ENCODE results near the gene BLTP1. TPM values are rescaled to one million over a fixed set of nuclear protein-coding genes. Genes with fewer than 3 reads are reported as not detected.
A peak's percentile ranks its signal among the peaks of the same experiment; 100 is the strongest.

The BLTP1 gene
- total and polyA plus RNA-seq, 2 of the 13 experiments (the other 11 are each of a cell fraction or from before 2014, with no cell fraction given) = 27.7 to 33.1 TPM

DNA sequence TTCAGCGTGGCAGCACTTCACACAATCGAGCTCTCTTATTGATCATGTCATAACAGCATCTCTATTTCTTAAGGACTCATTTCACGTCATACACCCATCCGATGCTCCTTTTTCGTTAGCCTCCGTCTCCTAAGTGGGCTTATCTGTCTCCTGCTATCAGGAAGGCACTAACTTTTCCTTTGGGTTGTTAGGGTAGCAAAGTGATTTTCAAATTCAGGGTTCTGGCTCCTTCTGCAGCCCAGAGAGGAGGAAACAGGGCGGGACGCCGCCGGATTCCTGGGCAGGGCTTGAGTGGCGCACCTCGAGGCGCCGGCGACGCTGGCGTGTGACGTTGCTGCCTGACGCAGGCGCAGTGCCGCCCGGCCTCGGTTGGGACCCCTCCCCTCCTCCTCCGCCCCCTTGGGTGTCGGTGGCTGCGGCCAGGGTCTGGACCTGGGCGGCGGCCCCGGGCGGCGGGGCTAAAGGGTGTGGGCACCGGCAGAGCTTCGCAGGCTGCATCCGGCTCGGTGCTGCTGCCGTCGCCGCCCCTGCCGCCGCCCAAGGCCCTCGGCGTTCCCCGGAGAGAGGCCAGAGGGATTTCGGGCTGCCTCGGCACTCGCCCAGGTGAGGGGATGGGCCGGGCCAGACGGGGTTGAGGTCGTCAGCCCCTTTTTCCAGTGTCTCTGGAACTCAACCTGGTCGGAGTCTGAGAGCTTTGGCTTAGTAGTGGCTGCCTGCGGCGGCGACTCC is at the start of gene BLTP1 (continued):
- TF ChIP-seq, protein P1, sequence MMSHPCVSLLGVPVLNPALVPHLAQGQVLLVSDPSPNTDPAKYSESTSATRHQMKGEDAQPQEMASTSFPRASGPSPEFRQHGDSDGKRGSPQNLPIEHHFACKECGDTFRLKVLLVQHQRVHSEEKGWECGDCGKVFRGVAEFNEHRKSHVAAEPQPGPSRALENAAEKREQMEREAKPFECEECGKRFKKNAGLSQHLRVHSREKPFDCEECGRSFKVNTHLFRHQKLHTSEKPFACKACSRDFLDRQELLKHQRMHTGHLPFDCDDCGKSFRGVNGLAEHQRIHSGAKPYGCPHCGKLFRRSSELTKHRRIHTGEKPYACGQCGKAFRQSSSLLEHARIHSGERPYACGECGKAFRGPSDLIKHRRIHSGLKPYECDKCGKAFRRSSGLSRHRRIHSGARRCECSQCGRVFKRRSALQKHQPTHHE (CRISPR knock-in tag; IDR thresholded peaks at IDR 0.05; ENCODE audit: borderline replicate concordance) = no peak
- TF ChIP-seq POGZ (CRISPR knock-in tag; IDR thresholded peaks at IDR 0.05) (peak; percentile 94), KMT2A (CRISPR knock-in tag; IDR thresholded peaks at IDR 0.05) (peak; percentile 86; the same call in 1 of the 2 replicates), MZF1 (CRISPR knock-in tag; IDR thresholded peaks at IDR 0.05; ENCODE audit: borderline replicate concordance) (no peak), ZNF543 (CRISPR knock-in tag; IDR thresholded peaks at IDR 0.05) (peak; percentile 41; the same call in 1 of the 2 replicates), FOXP1 (IDR thresholded peaks at IDR 0.05) (no peak), FOXP1 (CRISPR knock-in tag; IDR thresholded peaks at IDR 0.05) (no peak), KDM5B (CRISPR knock-in tag; IDR thresholded peaks at IDR 0.05; ENCODE audit: borderline replicate concordance) (peak; percentile 94; the same call in 1 of the 2 replicates), ZNF652 (CRISPR knock-in tag; IDR thresholded peaks at IDR 0.05; ENCODE audit: borderline replicate concordance, low read depth) (no peak), ZZZ3 (CRISPR knock-in tag; IDR thresholded peaks at IDR 0.05; ENCODE audit: borderline replicate concordance) (peak; percentile 73; the same call in 1 of the 2 replicates), SIX1 (CRISPR knock-in tag; IDR thresholded peaks at IDR 0.05; ENCODE audit: borderline replicate concordance) (no peak), MIXL1 (CRISPR knock-in tag; IDR thresholded peaks at IDR 0.05) (no peak), WIZ (CRISPR knock-in tag; IDR thresholded peaks at IDR 0.05) (0 out of 2 replicates have a peak, but pooled peaks have one; percentile 39)
- TF ChIP-seq, protein P2, sequence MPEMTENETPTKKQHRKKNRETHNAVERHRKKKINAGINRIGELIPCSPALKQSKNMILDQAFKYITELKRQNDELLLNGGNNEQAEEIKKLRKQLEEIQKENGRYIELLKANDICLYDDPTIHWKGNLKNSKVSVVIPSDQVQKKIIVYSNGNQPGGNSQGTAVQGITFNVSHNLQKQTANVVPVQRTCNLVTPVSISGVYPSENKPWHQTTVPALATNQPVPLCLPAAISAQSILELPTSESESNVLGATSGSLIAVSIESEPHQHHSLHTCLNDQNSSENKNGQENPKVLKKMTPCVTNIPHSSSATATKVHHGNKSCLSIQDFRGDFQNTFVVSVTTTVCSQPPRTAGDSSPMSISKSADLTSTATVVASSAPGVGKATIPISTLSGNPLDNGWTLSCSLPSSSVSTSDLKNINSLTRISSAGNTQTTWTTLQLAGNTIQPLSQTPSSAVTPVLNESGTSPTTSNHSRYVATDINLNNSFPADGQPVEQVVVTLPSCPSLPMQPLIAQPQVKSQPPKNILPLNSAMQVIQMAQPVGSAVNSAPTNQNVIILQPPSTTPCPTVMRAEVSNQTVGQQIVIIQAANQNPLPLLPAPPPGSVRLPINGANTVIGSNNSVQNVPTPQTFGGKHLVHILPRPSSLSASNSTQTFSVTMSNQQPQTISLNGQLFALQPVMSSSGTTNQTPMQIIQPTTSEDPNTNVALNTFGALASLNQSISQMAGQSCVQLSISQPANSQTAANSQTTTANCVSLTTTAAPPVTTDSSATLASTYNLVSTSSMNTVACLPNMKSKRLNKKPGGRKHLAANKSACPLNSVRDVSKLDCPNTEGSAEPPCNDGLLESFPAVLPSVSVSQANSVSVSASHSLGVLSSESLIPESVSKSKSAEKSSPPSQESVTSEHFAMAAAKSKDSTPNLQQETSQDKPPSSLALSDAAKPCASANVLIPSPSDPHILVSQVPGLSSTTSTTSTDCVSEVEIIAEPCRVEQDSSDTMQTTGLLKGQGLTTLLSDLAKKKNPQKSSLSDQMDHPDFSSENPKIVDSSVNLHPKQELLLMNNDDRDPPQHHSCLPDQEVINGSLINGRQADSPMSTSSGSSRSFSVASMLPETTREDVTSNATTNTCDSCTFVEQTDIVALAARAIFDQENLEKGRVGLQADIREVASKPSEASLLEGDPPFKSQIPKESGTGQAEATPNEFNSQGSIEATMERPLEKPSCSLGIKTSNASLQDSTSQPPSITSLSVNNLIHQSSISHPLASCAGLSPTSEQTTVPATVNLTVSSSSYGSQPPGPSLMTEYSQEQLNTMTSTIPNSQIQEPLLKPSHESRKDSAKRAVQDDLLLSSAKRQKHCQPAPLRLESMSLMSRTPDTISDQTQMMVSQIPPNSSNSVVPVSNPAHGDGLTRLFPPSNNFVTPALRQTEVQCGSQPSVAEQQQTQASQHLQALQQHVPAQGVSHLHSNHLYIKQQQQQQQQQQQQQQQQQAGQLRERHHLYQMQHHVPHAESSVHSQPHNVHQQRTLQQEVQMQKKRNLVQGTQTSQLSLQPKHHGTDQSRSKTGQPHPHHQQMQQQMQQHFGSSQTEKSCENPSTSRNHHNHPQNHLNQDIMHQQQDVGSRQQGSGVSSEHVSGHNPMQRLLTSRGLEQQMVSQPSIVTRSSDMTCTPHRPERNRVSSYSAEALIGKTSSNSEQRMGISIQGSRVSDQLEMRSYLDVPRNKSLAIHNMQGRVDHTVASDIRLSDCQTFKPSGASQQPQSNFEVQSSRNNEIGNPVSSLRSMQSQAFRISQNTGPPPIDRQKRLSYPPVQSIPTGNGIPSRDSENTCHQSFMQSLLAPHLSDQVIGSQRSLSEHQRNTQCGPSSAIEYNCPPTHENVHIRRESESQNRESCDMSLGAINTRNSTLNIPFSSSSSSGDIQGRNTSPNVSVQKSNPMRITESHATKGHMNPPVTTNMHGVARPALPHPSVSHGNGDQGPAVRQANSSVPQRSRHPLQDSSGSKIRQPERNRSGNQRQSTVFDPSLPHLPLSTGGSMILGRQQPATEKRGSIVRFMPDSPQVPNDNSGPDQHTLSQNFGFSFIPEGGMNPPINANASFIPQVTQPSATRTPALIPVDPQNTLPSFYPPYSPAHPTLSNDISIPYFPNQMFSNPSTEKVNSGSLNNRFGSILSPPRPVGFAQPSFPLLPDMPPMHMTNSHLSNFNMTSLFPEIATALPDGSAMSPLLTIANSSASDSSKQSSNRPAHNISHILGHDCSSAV (CRISPR knock-in tag; IDR thresholded peaks at IDR 0.05; ENCODE audit: borderline replicate concordance) = no peak
- TF ChIP-seq, protein P3, sequence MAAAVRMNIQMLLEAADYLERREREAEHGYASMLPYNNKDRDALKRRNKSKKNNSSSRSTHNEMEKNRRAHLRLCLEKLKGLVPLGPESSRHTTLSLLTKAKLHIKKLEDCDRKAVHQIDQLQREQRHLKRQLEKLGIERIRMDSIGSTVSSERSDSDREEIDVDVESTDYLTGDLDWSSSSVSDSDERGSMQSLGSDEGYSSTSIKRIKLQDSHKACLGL (CRISPR knock-in tag; IDR thresholded peaks at IDR 0.05) = no peak
- TF ChIP-seq, protein P4, sequence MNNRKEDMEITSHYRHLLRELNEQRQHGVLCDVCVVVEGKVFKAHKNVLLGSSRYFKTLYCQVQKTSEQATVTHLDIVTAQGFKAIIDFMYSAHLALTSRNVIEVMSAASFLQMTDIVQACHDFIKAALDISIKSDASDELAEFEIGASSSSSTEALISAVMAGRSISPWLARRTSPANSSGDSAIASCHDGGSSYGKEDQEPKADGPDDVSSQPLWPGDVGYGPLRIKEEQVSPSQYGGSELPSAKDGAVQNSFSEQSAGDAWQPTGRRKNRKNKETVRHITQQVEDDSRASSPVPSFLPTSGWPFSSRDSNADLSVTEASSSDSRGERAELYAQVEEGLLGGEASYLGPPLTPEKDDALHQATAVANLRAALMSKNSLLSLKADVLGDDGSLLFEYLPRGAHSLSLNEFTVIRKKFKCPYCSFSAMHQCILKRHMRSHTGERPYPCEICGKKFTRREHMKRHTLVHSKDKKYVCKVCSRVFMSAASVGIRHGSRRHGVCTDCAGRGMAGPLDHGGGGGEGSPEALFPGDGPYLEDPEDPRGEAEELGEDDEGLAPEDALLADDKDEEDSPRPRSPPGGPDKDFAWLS (CRISPR knock-in tag; IDR thresholded peaks at IDR 0.05; ENCODE audit: borderline replicate concordance) = no peak
- TF ChIP-seq, protein P5, sequence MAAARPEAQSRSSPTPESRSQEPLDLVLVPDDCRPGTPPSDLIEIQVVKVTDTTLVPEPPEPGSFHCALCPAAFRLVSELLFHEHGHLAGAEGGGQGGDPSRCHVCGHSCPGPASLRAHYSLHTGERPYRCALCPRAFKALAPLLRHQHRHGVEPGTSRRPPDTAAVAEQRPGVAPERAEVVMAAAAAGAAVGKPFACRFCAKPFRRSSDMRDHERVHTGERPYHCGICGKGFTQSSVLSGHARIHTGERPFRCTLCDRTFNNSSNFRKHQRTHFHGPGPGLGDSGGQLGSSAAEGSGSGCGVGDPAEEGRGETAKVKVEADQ (CRISPR knock-in tag; IDR thresholded peaks at IDR 0.05; ENCODE audit: borderline replicate concordance) = no peak; the same call in 1 of the 2 replicates

All from HepG2 (cell line).